Adrenal gland (tissue), 5 donors: ENCODE measurements around the gene ACVR1.

ENCODE experiments used
- CTCF ChIP-seq, 6 experiments: fragments of 450-650 bp in 4 of 6; fragments of 200-600 bp in 2 of 6; sonication (generic) in 1 of 6; IDR thresholded peaks; 1 replicate in 5 of 6; 2 replicates in 1 of 6; pipeline versions ENCODE4 v1.5.1 to v1.8.0; 2016 to 2021; ENCODE audit warnings: antibody characterized with exemption in 6 of 6, mild to moderate bottlenecking in 2 of 6, moderate library complexity in 1 of 6
- POLR2A ChIP-seq, 2 donors: fragments of 450-650 bp; IDR thresholded peaks; one replicate each; pipeline ENCODE4 v1.6.1; 2017; ENCODE audit warnings: antibody characterized with exemption in 2 of 2, mild to moderate bottlenecking in 2 of 2, moderate library complexity in 1 of 2
- donor health status: DM: no; HTN: no; CAD: no.

- TF ChIP-seq CTCF (IDR thresholded peaks at IDR 0.05) (no peak), POLR2A (IDR thresholded peaks at IDR 0.05) (no peak)
Observed at GRCh38 chr2:157758586-157758985, 117.5 kb downstream of the ACVR1 start.
